Mucosa of descending colon (tissue), 3 donors: ENCODE measurements around the gene KLRC3. TPM values are rescaled to one million over a fixed set of nuclear protein-coding genes. Genes with fewer than 3 reads are reported as not detected.

Experiments
- ATAC-seq: fragments of 200-7000 bp; cut with Tn5 transposase; one replicate; pipeline ENCODE4 v1.9.1; 2020; ENCODE audit warnings: mild to moderate bottlenecking, moderate library complexity
- DNase-seq, 3 donors: peaks; one replicate each; pipeline ENCODE4 v3.0.0-alpha.2; 2020
- H3K36me3 ChIP-seq: fragments of 200-600 bp; one replicate; pipeline ENCODE4 v1.8.0; 2021; ENCODE audit warnings: low read depth, mild to moderate bottlenecking
- H3K4me1 ChIP-seq: fragments of 200-600 bp; one replicate; pipeline ENCODE4 v1.8.0; 2021; ENCODE audit warnings: low read depth, mild to moderate bottlenecking
- H3K4me3 ChIP-seq: fragments of 200-600 bp; one replicate; pipeline ENCODE4 v1.8.0; 2021; ENCODE audit warnings: mild to moderate bottlenecking
- H3K9me3 ChIP-seq: fragments of 200-600 bp; one replicate; pipeline ENCODE4 v1.8.0; 2021; ENCODE audit warnings: mild to moderate bottlenecking
- CTCF ChIP-seq: fragments of 200-600 bp; IDR thresholded peaks from one replicate; pipeline ENCODE4 v1.8.0; 2022; ENCODE audit warnings: antibody characterized with exemption, mild to moderate bottlenecking
- intact Hi-C, 2 donors: fragments of 100-400 bp; cut with DNase I in 1 of 2; cut with micrococcal nuclease in 1 of 2; formaldehyde crosslinking; loops; one replicate each; pipeline versions ENCODE4 v1.11.0 to v1.11.1; 2022; cut with DNase I, micrococcal nuclease
- total RNA-seq, 3 donors: library from RNA; stranded (reverse); fragmentation: NEBNext Ultra II Directional in 2 of 3; extraction: Animal tissue kit (Norgen Biotek cat#: 25700) in 2 of 3; gene quantifications; one replicate each; pipeline versions ENCODE4 v1.2.1 to v1.2.4, GENCODE V29; 2021 to 2023
- donor health status: DM: no; HTN: no; CAD: no; lungs with moderate emphysema.
- donor health status: DM: no; HTN: no; CAD: no.
- donor health status: DM: no; HTN: yes; CAD: no.

KLRC3 gene
- total RNA-seq, 3 donors from 2014 or later, result 0.54 to 0.81 (median 0.58) TPM

GRCh38 chr12:10365696-10366405 is 54.5 kb downstream of the KLRC3 start:
- intact Hi-C loops, result no loop called here
- peak; percentile 12 for TF ChIP-seq CTCF
- H3K36me3 ChIP-seq, result no peaks in the 10 kb centered on the region
- H3K4me1 ChIP-seq, result peaks cover 18% of the 10 kb centered on the region
- DNase-seq, result peak in 1 of 3 donors; percentile 45
- no peaks in the 10 kb centered on the region for H3K9me3 ChIP-seq
- no peak for ATAC-seq
- H3K4me3 ChIP-seq, result no peak overlapping the region

GRCh38 chr12:10364815-10365622 is 55.4 kb downstream of the KLRC3 start:
- H3K4me1 ChIP-seq, result peaks cover 15% of the 10 kb centered on the region
- DNase-seq (peak in 2 of 3 donors; percentile 62 to 86), ATAC-seq (peak; percentile 82)
- peak overlapping the region; percentile 52 for H3K4me3 ChIP-seq
- no peaks in the 10 kb centered on the region for H3K36me3 ChIP-seq
- no peaks in the 10 kb centered on the region for H3K9me3 ChIP-seq
- no peak for TF ChIP-seq CTCF
- intact Hi-C loops, result no loop called here

DNA sequence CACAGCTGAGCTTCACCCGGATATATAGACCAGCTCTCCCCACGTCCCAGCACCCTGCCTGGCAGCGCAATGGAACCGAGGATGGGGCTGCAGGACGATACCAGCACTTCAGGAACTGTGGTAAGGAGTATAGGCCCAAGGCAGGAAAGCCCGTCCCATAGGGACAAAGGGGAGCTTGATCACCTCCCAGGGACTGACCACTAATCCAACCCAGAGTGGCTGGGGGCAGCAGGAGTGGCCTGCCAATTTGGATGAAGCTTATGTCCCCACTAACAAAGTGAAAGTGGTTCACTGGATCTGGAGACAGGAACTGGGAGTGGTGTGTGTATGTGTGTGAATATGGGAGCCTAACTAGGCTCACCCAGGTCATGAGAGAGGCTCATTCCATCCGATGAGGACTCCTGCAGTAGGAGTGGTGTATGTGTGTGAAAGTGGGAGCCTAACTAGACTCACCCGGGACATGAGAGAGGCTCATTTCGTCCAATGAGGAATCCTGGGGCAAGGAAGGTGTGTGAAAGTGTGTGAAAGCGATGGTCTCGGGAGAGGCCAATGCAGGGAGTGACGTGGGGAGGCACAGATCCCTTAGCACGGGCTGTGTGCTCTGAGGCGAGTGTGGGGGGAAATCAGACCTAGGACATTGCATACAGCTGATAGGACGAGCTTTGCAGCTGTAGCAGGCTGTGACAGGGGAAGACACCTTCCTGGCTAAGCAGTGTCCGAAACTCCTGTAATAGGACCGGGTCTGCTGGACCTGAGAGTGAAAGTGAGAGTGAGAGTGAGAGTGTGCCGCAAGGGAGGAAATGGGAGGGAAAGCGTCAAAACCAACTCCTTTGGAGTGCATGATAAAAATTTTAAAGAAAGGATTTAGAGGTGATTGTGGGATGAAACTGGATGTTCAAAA is 56.2 kb downstream of the KLRC3 start:
- intact Hi-C loops, result no loop called here
- Histone ChIP-seq H3K9me3 (no peaks in the 10 kb centered on the region), H3K4me1 (peaks cover 15% of the 10 kb centered on the region), H3K4me3 (peak overlapping the region; percentile 52), H3K36me3 (no peaks in the 10 kb centered on the region)
- TF ChIP-seq CTCF, result no peak
- DNase-seq (peak; percentile 63 to 69 (median 67)), ATAC-seq (peak; percentile 73)

GRCh38 chr12:10363658-10363913 is 56.8 kb downstream of the KLRC3 start:
- ATAC-seq, result no peak
- intact Hi-C loops, result no loop called here
- H3K9me3 ChIP-seq, result no peaks in the 10 kb centered on the region
- peaks cover 15% of the 10 kb centered on the region for H3K4me1 ChIP-seq
- H3K4me3 ChIP-seq, result no peak overlapping the region
- H3K36me3 ChIP-seq, result no peaks in the 10 kb centered on the region
- no peak for TF ChIP-seq CTCF
- no peak for DNase-seq

DNA sequence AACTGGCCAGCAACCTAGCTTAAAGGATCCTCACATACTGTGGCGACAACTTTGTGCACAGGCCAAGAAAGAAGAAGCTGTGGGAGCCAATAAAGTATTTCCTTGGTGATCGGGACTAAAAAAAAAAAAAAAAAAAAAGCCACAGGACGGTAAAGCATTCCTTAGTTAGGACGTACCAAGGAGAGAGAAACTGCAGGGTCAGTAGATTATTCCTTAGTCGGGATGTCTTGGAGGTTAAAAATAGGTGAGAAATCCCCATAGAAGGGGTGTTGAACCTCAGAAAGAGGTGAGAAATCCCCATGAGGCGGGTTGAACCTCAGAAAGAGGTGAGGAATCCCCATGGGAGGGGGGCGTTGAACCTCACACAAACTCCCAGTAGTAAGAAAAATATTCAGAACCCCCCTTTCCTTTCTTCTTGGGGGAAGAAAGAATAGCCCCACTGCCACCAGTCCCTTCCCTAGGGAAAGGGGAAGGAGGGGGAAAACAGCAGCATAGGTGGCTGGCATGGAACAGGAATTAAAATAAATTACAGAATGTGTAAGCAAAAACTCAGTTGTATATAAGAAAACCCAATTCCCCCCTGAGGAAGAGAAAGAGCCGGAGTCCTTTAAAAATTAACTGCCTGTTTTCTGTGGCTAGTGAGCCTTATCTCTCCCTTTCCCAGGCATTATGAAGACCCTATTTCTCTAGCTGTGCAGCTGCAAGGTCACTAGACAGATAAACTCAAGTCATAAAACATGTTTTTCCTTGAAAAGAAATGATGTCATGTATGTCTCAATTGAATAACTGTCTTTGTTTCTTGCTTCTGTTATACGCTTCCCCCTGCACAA is 57.4 kb downstream of the KLRC3 start:
- Histone ChIP-seq H3K4me3 (no peak overlapping the region), H3K4me1 (peaks cover 15% of the 10 kb centered on the region), H3K36me3 (no peaks in the 10 kb centered on the region), H3K9me3 (no peaks in the 10 kb centered on the region)
- intact Hi-C loops, result no loop called here
- DNase-seq (peak in 1 of 3 donors; percentile 19), ATAC-seq (no peak)
- no peak for TF ChIP-seq CTCF
